ENCODE results near the gene KIF3A. TPM values are rescaled to one million over a fixed set of nuclear protein-coding genes. Genes with fewer than 3 reads are reported as not detected.

Gene KIF3A
- total and polyA plus RNA-seq, 2 of the 8 experiments (the other 6 are each of a cell fraction or from before 2014, with no cell fraction given), result 3.1 to 13.1 TPM

DNA sequence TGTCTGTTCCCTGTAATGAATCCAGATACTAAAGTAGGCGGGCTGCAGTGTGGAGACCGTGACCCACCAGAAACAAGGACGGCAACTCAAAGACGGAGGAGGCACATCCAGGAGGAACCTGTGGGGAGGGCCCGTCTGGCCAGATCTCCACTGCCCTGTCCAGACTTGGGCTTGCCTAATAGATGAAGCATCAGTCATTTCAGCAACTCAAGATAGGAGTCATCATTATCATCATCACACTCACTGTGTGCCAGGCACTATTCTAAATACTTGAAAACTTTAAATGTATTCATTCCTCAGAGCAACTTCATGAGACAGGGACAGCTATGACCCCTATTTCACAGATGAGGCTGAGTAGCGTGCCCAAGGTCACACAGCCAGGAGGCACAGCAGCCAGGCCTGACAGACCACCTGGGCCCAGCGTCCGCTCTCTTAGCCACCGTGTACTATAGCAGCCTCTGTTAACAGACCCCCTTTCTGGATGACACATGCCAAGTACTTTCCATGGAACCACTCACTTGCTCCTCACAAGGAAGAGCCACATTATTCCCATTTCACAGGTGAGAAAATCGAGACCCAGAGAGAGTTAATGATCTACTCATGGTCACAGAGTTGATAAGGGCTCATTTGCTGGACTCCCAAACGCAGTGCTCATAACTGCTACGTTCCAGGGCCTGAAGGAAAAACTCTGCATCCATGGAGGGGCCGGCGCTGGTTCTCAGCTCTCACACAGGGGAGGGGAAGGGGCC lies 68.5 kb downstream of the KIF3A start:
- ChIA-PET CTCF (ENCODE audit: partially characterized antibody) (interaction anchor here (0.6 to 1.9 kb wide), 2 partner anchors 10 to 168 kb away, joined by 3 to 9 read pairs; no protein-coding TSS in a partner anchor), POLR2A (ENCODE audit: partially characterized antibody) (interaction anchor here (0.6 kb wide), 1 partner anchor 16 kb away, joined by 3 read pairs; no protein-coding TSS in a partner anchor)
- Histone ChIP-seq H4K91ac (replicated peaks; ENCODE audit: insufficient read length, low read length) (no peak overlapping the region), H4K20me1 (replicated peaks in 1 of 2; ENCODE audit: control insufficient read depth in 1 of 2, insufficient read depth in 2 of 2, low read length in 2 of 2) (no peaks in the 10 kb centered on the region), H3K4me2 (ENCODE audit: insufficient read depth in 1 of 2, low read depth in 2 of 2, low read length in 2 of 2) (no peak overlapping the region), H3K9me3 (ENCODE audit: insufficient read depth in 2 of 2, low read depth in 1 of 2, low read length in 1 of 2) (0 out of 4 replicates have a peak, but pooled peaks cover 0 to 3% of the 10 kb centered on the region in 2 experiments), H2BK5ac (ENCODE audit: low read depth, low read length) (no peak overlapping the region), H4K8ac (ENCODE audit: extremely low read depth, insufficient read depth, low read length) (no peak overlapping the region; the same call in 1 of the 2 replicates), H3K14ac (ENCODE audit: insufficient read length) (no peak overlapping the region), H3K79me2 (ENCODE audit: control insufficient read depth in 1 of 2, insufficient read depth in 2 of 2, low read length in 2 of 2) (no peaks in the 10 kb centered on the region), H2BK20ac (ENCODE audit: low read length) (no peak overlapping the region), H3K27me3 (replicated peaks in 1 of 4; ENCODE audit: control insufficient read depth in 3 of 4, extremely low read depth in 1 of 4, insufficient read depth in 3 of 4, low read length in 3 of 4) (no peaks in the 10 kb centered on the region), H3K4ac (replicated peaks; ENCODE audit: insufficient read length, low read depth, low read length) (no peak overlapping the region), H2AFZ (ENCODE audit: low read length) (no peak overlapping the region), H3K9ac (replicated peaks in 1 of 4; ENCODE audit: extremely low read depth in 1 of 4, low read depth in 3 of 4, low read length in 3 of 4) (no peak overlapping the region), H2BK15ac (ENCODE audit: low read length) (no peak overlapping the region), H2BK12ac (ENCODE audit: low read depth, low read length) (no peak overlapping the region), H3K18ac (ENCODE audit: extremely low read depth, low read length) (no peak overlapping the region), H3K56ac (replicated peaks; ENCODE audit: insufficient read length, low read depth, low read length) (no peak overlapping the region), H3K27ac (ENCODE audit: low read depth, low read length) (no peak overlapping the region), H3K23ac (ENCODE audit: insufficient read length) (no peak overlapping the region), H3K4me1 (replicated peaks in 1 of 4; ENCODE audit: control insufficient read depth in 3 of 4, insufficient read depth in 4 of 4, low read length in 3 of 4) (no peaks in the 10 kb centered on the region), H3K23me2 (ENCODE audit: low read depth, low read length) (no peaks in the 10 kb centered on the region), H4K5ac (ENCODE audit: insufficient read length, low read depth, low read length) (no peak overlapping the region), H3K4me3 (ENCODE audit: extremely low read depth in 1 of 4, insufficient read depth in 2 of 4, low read depth in 3 of 4, low read length in 4 of 4) (no peak overlapping the region), H3K36me3 (ENCODE audit: control insufficient read depth in 2 of 4, insufficient read depth in 4 of 4, low read length in 3 of 4) (no peaks in the 10 kb centered on the region), H2AK5ac (ENCODE audit: low read depth, low read length) (no peak overlapping the region), H2BK120ac (replicated peaks; ENCODE audit: low read depth, low read length) (no peak overlapping the region), H3K79me1 (ENCODE audit: low read depth, low read length) (no peaks in the 10 kb centered on the region)
- 85% methylated on average over 14 of the region's 14 CpGs; no CpG with 5 or more reads in 1 of the 2 experiments for WGBS, 2 experiments (ENCODE audit: extremely low coverage in 1 of 2, insufficient coverage in 1 of 2, insufficient read length in 1 of 2, insufficient replicate concordance in 2 of 2, low coverage in 1 of 2, low lambda C conversion rate in 2 of 2, missing lambda C conversion rate in 1 of 2)
- TF ChIP-seq CTBP2 (IDR thresholded peaks at IDR 0.05; ENCODE audit: borderline replicate concordance, insufficient read depth, insufficient read length, low read length) (no peak), SP4 (IDR thresholded peaks at IDR 0.05; ENCODE audit: low read length) (no peak)
- TF ChIP-seq, protein P1, sequence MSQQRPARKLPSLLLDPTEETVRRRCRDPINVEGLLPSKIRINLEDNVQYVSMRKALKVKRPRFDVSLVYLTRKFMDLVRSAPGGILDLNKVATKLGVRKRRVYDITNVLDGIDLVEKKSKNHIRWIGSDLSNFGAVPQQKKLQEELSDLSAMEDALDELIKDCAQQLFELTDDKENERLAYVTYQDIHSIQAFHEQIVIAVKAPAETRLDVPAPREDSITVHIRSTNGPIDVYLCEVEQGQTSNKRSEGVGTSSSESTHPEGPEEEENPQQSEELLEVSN (IDR thresholded peaks at IDR 0.05), result no peak
- no peak for FAIRE-seq
- no peak for DNase-seq (ENCODE audit: low read depth in 1 of 2, low spot score in 2 of 2)
